ENCODE results near the gene AMOTL1. TPM values are rescaled to one million over a fixed set of nuclear protein-coding genes. Genes with fewer than 3 reads are reported as not detected.

Gene AMOTL1
- total RNA-seq, 3 donors from 2014 or later (not counting 1 experiment from before 2014, with no cell fraction given), result 7.1 to 8.9 (median 8.7) TPM

- H3K27me3 Mint-ChIP-seq (ENCODE audit: low read depth in 2 of 2), result no peaks in the 10 kb centered on the region
- 76% methylated on average over 2 of the region's 2 CpGs for WGBS (ENCODE audit: insufficient coverage)
Measured at GRCh38 chr11:94771390-94771789, 3.2 kb downstream of the AMOTL1 start.

GRCh38 chr11:94771951-94772350 is 3.8 kb downstream of the AMOTL1 start:
- Histone ChIP-seq H3K36me3 (ENCODE audit: control insufficient read depth, insufficient read depth, low read length) (no peaks in the 10 kb centered on the region), H3K27ac (ENCODE audit: low read length) (no peak overlapping the region), H3K4me1 (ENCODE audit: control insufficient read depth, insufficient read depth, low read length) (peaks cover 19% of the 10 kb centered on the region), H3K27me3 (ENCODE audit: control insufficient read depth, insufficient read depth, low read length) (no peaks in the 10 kb centered on the region), H3K4me3 (ENCODE audit: low read length) (no peak overlapping the region), H3K9me3 (ENCODE audit: control insufficient read depth, insufficient read depth, low read length) (no peaks in the 10 kb centered on the region)
- no peak for ATAC-seq
- WGBS (ENCODE audit: insufficient coverage), result 86% methylated on average over 1 of the region's 2 CpGs
- no peaks in the 10 kb centered on the region for H3K9me3 Mint-ChIP-seq
- H3K4me1 Mint-ChIP-seq, result peaks cover 26 to 41% of the 10 kb centered on the region in 2 donors
- intact Hi-C loops (cut with micrococcal nuclease), result no loop called here
- peak overlapping the region; percentile 9 for H3K4me3 Mint-ChIP-seq
- no peak for DNase-seq
- H3K27me3 Mint-ChIP-seq (ENCODE audit: low read depth in 2 of 2), result no peaks in the 10 kb centered on the region
- no peak for TF ChIP-seq CTCF (IDR thresholded peaks at IDR 0.05)
- no peaks in the 10 kb centered on the region for H3K36me3 Mint-ChIP-seq
- H3K27ac Mint-ChIP-seq, result no peak overlapping the region

More at GRCh38 chr11:94771390-94771789, 3.2 kb downstream of the AMOTL1 start:
- Mint-ChIP-seq H3K4me1 (peaks cover 20 to 35% of the 10 kb centered on the region in 2 donors), H3K9me3 (no peaks in the 10 kb centered on the region), H3K4me3 (peak overlapping the region; percentile 45), H3K36me3 (no peaks in the 10 kb centered on the region), H3K27ac (no peak overlapping the region)
- H3K27ac ChIP-seq (ENCODE audit: low read length), result no peak overlapping the region
- H3K4me3 ChIP-seq (ENCODE audit: low read length), result no peak overlapping the region
- H3K4me1 ChIP-seq (ENCODE audit: control insufficient read depth, insufficient read depth, low read length), result peaks cover 17% of the 10 kb centered on the region
- intact Hi-C loops (cut with micrococcal nuclease), result no loop called here
- ATAC-seq (no peak), DNase-seq (no peak)
- no peaks in the 10 kb centered on the region for H3K27me3 ChIP-seq (ENCODE audit: control insufficient read depth, insufficient read depth, low read length)
- TF ChIP-seq CTCF (IDR thresholded peaks at IDR 0.05), result no peak
- no peaks in the 10 kb centered on the region for H3K9me3 ChIP-seq (ENCODE audit: control insufficient read depth, insufficient read depth, low read length)
- H3K36me3 ChIP-seq (ENCODE audit: control insufficient read depth, insufficient read depth, low read length), result no peaks in the 10 kb centered on the region

GRCh38 chr11:94773842-94774241 is 5.7 kb downstream of the AMOTL1 start:
- no peaks in the 10 kb centered on the region for H3K36me3 ChIP-seq (ENCODE audit: control insufficient read depth, insufficient read depth, low read length)
- no peak overlapping the region for H3K4me3 ChIP-seq (ENCODE audit: low read length)
- WGBS (ENCODE audit: insufficient coverage), result 96% methylated on average over 5 of the region's 8 CpGs
- H3K27me3 ChIP-seq (ENCODE audit: control insufficient read depth, insufficient read depth, low read length), result no peaks in the 10 kb centered on the region
- Mint-ChIP-seq H3K4me1 (peaks cover 20 to 37% of the 10 kb centered on the region in 2 donors), H3K36me3 (no peaks in the 10 kb centered on the region), H3K4me3 (no peak overlapping the region), H3K27ac (no peak overlapping the region), H3K27me3 (ENCODE audit: low read depth in 2 of 2) (no peaks in the 10 kb centered on the region), H3K9me3 (no peaks in the 10 kb centered on the region)
- H3K27ac ChIP-seq (ENCODE audit: low read length), result no peak overlapping the region
- DNase-seq (no peak), ATAC-seq (no peak)
- H3K4me1 ChIP-seq (ENCODE audit: control insufficient read depth, insufficient read depth, low read length), result peaks cover 15% of the 10 kb centered on the region
- no peaks in the 10 kb centered on the region for H3K9me3 ChIP-seq (ENCODE audit: control insufficient read depth, insufficient read depth, low read length)
- TF ChIP-seq CTCF (IDR thresholded peaks at IDR 0.05), result no peak
- intact Hi-C loops (cut with micrococcal nuclease), result no loop called here

- H3K9me3 Mint-ChIP-seq, result no peaks in the 10 kb centered on the region
- H3K36me3 Mint-ChIP-seq, result no peaks in the 10 kb centered on the region
- Histone ChIP-seq H3K9me3 (ENCODE audit: control insufficient read depth, insufficient read depth, low read length) (no peaks in the 10 kb centered on the region), H3K27me3 (ENCODE audit: control insufficient read depth, insufficient read depth, low read length) (no peaks in the 10 kb centered on the region), H3K27ac (ENCODE audit: low read length) (no peak overlapping the region), H3K4me3 (ENCODE audit: low read length) (no peak overlapping the region), H3K36me3 (ENCODE audit: control insufficient read depth, insufficient read depth, low read length) (no peaks in the 10 kb centered on the region), H3K4me1 (ENCODE audit: control insufficient read depth, insufficient read depth, low read length) (peaks cover 10% of the 10 kb centered on the region)
- H3K4me3 Mint-ChIP-seq, result no peak overlapping the region
- no peak for ATAC-seq
- no peak for DNase-seq
- no peak overlapping the region for H3K27ac Mint-ChIP-seq
- peaks cover 18 to 33% of the 10 kb centered on the region in 2 donors for H3K4me1 Mint-ChIP-seq
- TF ChIP-seq CTCF (IDR thresholded peaks at IDR 0.05), result no peak
- WGBS (ENCODE audit: insufficient coverage), result 86% methylated on average over 3 of the region's 3 CpGs
- intact Hi-C loops (cut with micrococcal nuclease), result no loop called here
- H3K27me3 Mint-ChIP-seq (ENCODE audit: low read depth in 2 of 2), result no peaks in the 10 kb centered on the region
Measured at GRCh38 chr11:94774345-94774744, 6.2 kb downstream of the AMOTL1 start.
